HG02623 (cell line): Measurements from ENCODE around the gene EFCAB11.

ENCODE experiments used
- ATAC-seq: cut with Tn5 transposase; IDR thresholded peaks from one replicate; pipeline ENCODE4 v1.9.1; 2021; ENCODE audit warnings: moderate library complexity; ENCODE audit not compliant: unreplicated experiment

EFCAB11 gene

GRCh38 chr14:89775946-89776345 is 178.6 kb downstream of the EFCAB11 start:
- no peak for ATAC-seq

GRCh38 chr14:89775151-89775550 is 179.4 kb downstream of the EFCAB11 start:
- no peak for ATAC-seq

- peak; percentile 79 for ATAC-seq
These were observed 180.8 kb downstream of the EFCAB11 start for GRCh38 chr14:89773644-89774316.

GRCh38 chr14:89773151-89773550 is 181.4 kb downstream of the EFCAB11 start:
- ATAC-seq, result peak; percentile 26

- ATAC-seq, result no peak
These were observed 183.3 kb downstream of the EFCAB11 start for GRCh38 chr14:89771251-89771650.

- peak; percentile 78 for ATAC-seq
These were observed 186.7 kb downstream of the EFCAB11 start for GRCh38 chr14:89767861-89768268.

- ATAC-seq, result no peak
These were observed 187.4 kb downstream of the EFCAB11 start for GRCh38 chr14:89767131-89767530.

- no peak for ATAC-seq
These were observed 189.2 kb downstream of the EFCAB11 start for GRCh38 chr14:89765346-89765745.

- no peak for ATAC-seq
These were observed 194.4 kb downstream of the EFCAB11 start for GRCh38 chr14:89760086-89760485.

GRCh38 chr14:89757313-89757939 is 197.1 kb downstream of the EFCAB11 start:
- no peak for ATAC-seq

- no peak for ATAC-seq
These were observed 198.7 kb downstream of the EFCAB11 start for GRCh38 chr14:89755816-89756215.

- ATAC-seq, result no peak
These were observed 200.6 kb downstream of the EFCAB11 start for GRCh38 chr14:89753828-89754412.

GRCh38 chr14:89750908-89751392 is 203.6 kb downstream of the EFCAB11 start:
- ATAC-seq, result no peak

- no peak for ATAC-seq
These were observed 204.2 kb downstream of the EFCAB11 start for GRCh38 chr14:89750281-89750755.

GRCh38 chr14:89748004-89748403 is 206.5 kb downstream of the EFCAB11 start:
- ATAC-seq, result no peak

- ATAC-seq, result no peak
These were observed 207.4 kb downstream of the EFCAB11 start for GRCh38 chr14:89747126-89747525.

GRCh38 chr14:89746654-89747053 is 207.9 kb downstream of the EFCAB11 start:
- ATAC-seq, result no peak

- ATAC-seq, result no peak
These were observed 208.4 kb downstream of the EFCAB11 start for GRCh38 chr14:89746135-89746534.
